IMR-90 (cell line): ENCODE data around the gene SLC29A2. TPM values are rescaled to one million over a fixed set of nuclear protein-coding genes. Genes with fewer than 3 reads are reported as not detected.

Experiments
- ATAC-seq: fragments of 200-7000 bp; cut with Tn5 transposase; 2 replicates; pipeline ENCODE4 v1.9.1; 2020; ENCODE audit warnings: low read depth, mild to moderate bottlenecking, moderate library complexity
- BruUV-seq: library from RNA; stranded (reverse); fragments of 400-500 nt; replicated peaks from 2 replicates; lab custom pipeline; 2021; lab: Mats Ljungman, UMichigan
- CTCF ChIA-PET: fragments of 300-600 bp; formaldehyde crosslinking; extraction: SDS; loops from one replicate; lab custom pipeline; 2021; ENCODE audit warnings: antibody characterized with exemption; lab: Yijun Ruan, JAX
- POLR2A ChIA-PET: fragments of 300-600 bp; sonication (Branson Sonifier 250); formaldehyde crosslinking; loops from one replicate; lab custom pipeline; 2022; ENCODE audit warnings: antibody characterized with exemption; ENCODE audit not compliant: unreplicated experiment; lab: Charles Lee
- DNase-seq: peaks from one replicate; pipeline ENCODE4 v3.0.0; 2013
- H2AFZ ChIP-seq: replicated peaks from 2 replicates; pipeline ENCODE3; 2013; ENCODE audit warnings: low read length, mild to moderate bottlenecking; ENCODE audit not compliant: poor library complexity
- H2AK5ac ChIP-seq: 2 replicates; pipeline ENCODE4 v1.6.1; 2013; ENCODE audit warnings: low read depth, low read length, inconsistent platforms
- H2AK9ac ChIP-seq: replicated peaks from 2 replicates; pipeline ENCODE3; 2013; ENCODE audit warnings: mild to moderate bottlenecking, low read depth, low read length, moderate library complexity; ENCODE audit not compliant: poor library complexity
- H2BK120ac ChIP-seq: 2 replicates; pipeline ENCODE4 v1.6.1; 2013; ENCODE audit warnings: low read depth, low read length, inconsistent platforms
- H2BK15ac ChIP-seq: 3 replicates; pipeline ENCODE4 v1.6.1; 2013; ENCODE audit warnings: low read depth, low read length, inconsistent platforms
- H2BK20ac ChIP-seq: 2 replicates; pipeline ENCODE4 v1.6.1; 2013; ENCODE audit warnings: low read depth, mild to moderate bottlenecking, inconsistent platforms, low read length, moderate library complexity
- H2BK5ac ChIP-seq: 2 replicates; pipeline ENCODE4 v1.6.1; 2013; ENCODE audit warnings: mild to moderate bottlenecking, low read depth, low read length, inconsistent platforms; ENCODE audit not compliant: poor library complexity, severe bottlenecking
- H3K14ac ChIP-seq: replicated peaks from 2 replicates; pipeline ENCODE4 v1.6.1; 2013; ENCODE audit warnings: low read depth, low read length, inconsistent platforms
- H3K18ac ChIP-seq: 2 replicates; pipeline ENCODE4 v1.6.1; 2013; ENCODE audit warnings: low read depth, low read length, control low read depth
- H3K23ac ChIP-seq: 2 replicates; pipeline ENCODE4 v1.6.1; 2013; ENCODE audit warnings: low read depth, low read length, inconsistent platforms
- H3K27ac ChIP-seq: 2 replicates; pipeline ENCODE4 v1.5.1; 2013; ENCODE audit warnings: mild to moderate bottlenecking, control low read depth, low read length; ENCODE audit not compliant: insufficient read depth
- H3K27me3 ChIP-seq: 2 replicates; pipeline ENCODE4 v1.6.1; 2013; ENCODE audit warnings: low read length; ENCODE audit not compliant: control insufficient read depth, insufficient read depth
- H3K36me3 ChIP-seq: 2 replicates; pipeline ENCODE4 v1.6.1; 2013; ENCODE audit warnings: low read length, mixed read lengths; ENCODE audit not compliant: control insufficient read depth, insufficient read depth
- H3K4ac ChIP-seq: 2 replicates; pipeline ENCODE4 v1.6.1; 2013; ENCODE audit warnings: low read depth, low read length, inconsistent platforms
- H3K4me1 ChIP-seq: 2 replicates; pipeline ENCODE4 v1.6.1; 2013; ENCODE audit warnings: low read length, mixed read lengths; ENCODE audit not compliant: control insufficient read depth, insufficient read depth
- H3K4me2 ChIP-seq: 2 replicates; pipeline ENCODE4 v1.6.1; 2013; ENCODE audit warnings: low read depth, mild to moderate bottlenecking, control low read depth, low read length, moderate library complexity
- H3K4me3 ChIP-seq: 2 replicates; pipeline ENCODE4 v1.5.1; 2013; ENCODE audit warnings: low read depth, mild to moderate bottlenecking, control low read depth, low read length, moderate library complexity; ENCODE audit not compliant: insufficient read depth
- H3K56ac ChIP-seq: 2 replicates; pipeline ENCODE4 v1.6.1; 2013; ENCODE audit warnings: low read length, inconsistent platforms; ENCODE audit not compliant: insufficient read depth; ENCODE audit errors: extremely low read depth
- H3K79me1 ChIP-seq, 2 experiments: 2 replicates each; pipeline ENCODE4 v1.6.1; 2013; ENCODE audit warnings: low read length in 2 of 2, inconsistent platforms in 1 of 2, low read depth in 1 of 2
- H3K9ac ChIP-seq: 2 replicates; pipeline ENCODE4 v1.6.1; 2013; ENCODE audit warnings: low read depth, low read length, control low read depth
- H3K9me1 ChIP-seq: 2 replicates; pipeline ENCODE4 v1.6.1; 2013; ENCODE audit warnings: low read length, inconsistent platforms; ENCODE audit not compliant: insufficient read depth
- H3K9me3 ChIP-seq: 2 replicates; pipeline ENCODE4 v1.6.1; 2013; ENCODE audit warnings: low read length; ENCODE audit not compliant: control insufficient read depth, insufficient read depth
- H4K20me1 ChIP-seq: 2 replicates; pipeline ENCODE4 v1.6.1; 2013; ENCODE audit warnings: low read length, inconsistent platforms; ENCODE audit not compliant: insufficient read depth
- H4K5ac ChIP-seq: 2 replicates; pipeline ENCODE4 v1.6.1; 2013; ENCODE audit warnings: mild to moderate bottlenecking, low read depth, low read length, control low read depth
- H4K8ac ChIP-seq, 2 experiments: 2 replicates each; pipeline ENCODE4 v1.6.1; 2013; ENCODE audit warnings: low read depth in 2 of 2, low read length in 2 of 2, control low read depth in 1 of 2, inconsistent platforms in 1 of 2
- H4K91ac ChIP-seq: 2 replicates; pipeline ENCODE4 v1.6.1; 2013; ENCODE audit warnings: low read depth, low read length, inconsistent platforms; ENCODE audit not compliant: insufficient read depth
- BHLHE40 ChIP-seq: fragments of 150-350 bp; IDR thresholded peaks from 2 replicates; pipeline ENCODE4 v1.6.1; 2016; ENCODE audit warnings: mild to moderate bottlenecking, low read depth, low read length
- CEBPB ChIP-seq: IDR thresholded peaks from 2 replicates; pipeline ENCODE4 v1.6.1; 2012; ENCODE audit warnings: low read depth, low read length, improper control_type of control experiment
- ELK1 ChIP-seq: fragments of 150-350 bp; IDR thresholded peaks from 2 replicates; pipeline ENCODE4 v1.6.1; 2016; ENCODE audit warnings: low read depth, mild to moderate bottlenecking, low read length, moderate library complexity, borderline replicate concordance
- MAFK ChIP-seq: IDR thresholded peaks from 2 replicates; pipeline ENCODE4 v1.6.1; 2012; ENCODE audit warnings: low read depth, low read length, improper control_type of control experiment
- POLR2A ChIP-seq: IDR thresholded peaks from 2 replicates; pipeline ENCODE4 v1.6.1; 2012; ENCODE audit warnings: mild to moderate bottlenecking, low read depth, low read length
- RAD21 ChIP-seq: IDR thresholded peaks from 2 replicates; pipeline ENCODE4 v1.6.1; 2012; ENCODE audit warnings: low read length, improper control_type of control experiment
- SMC3 ChIP-seq: fragments of 150-350 bp; IDR thresholded peaks from 2 replicates; pipeline ENCODE4 v1.6.1; 2016; ENCODE audit warnings: low read depth, mild to moderate bottlenecking, antibody characterized with exemption, low read length, moderate library complexity
- USF2 ChIP-seq: fragments of 150-350 bp; IDR thresholded peaks from 2 replicates; pipeline ENCODE4 v1.6.1; 2017; ENCODE audit warnings: mild to moderate bottlenecking, antibody characterized with exemption, low read length, low read depth
- WGBS, 2 experiments: methylation state at CpG; one replicate each; pipeline versions ENCODE4 v1.1.5 to v1.1.7; 2013; ENCODE audit warnings: missing lambda C conversion rate in 2 of 2; ENCODE audit not compliant: insufficient read length in 1 of 2; ENCODE audit errors: extremely low coverage in 2 of 2; 5-methylcytosine and 5-hydroxymethylcytosine counted together
- dilution Hi-C: fragments of 300-500 bp; cut with HindIII; formaldehyde crosslinking; loops from one replicate; pipeline ENCODE4 v1.14.3; 2018; ENCODE audit warnings: low sequenced_read_pairs; ENCODE audit not compliant: unreplicated experiment
- in situ Hi-C: fragments of 300-500 bp; cut with MboI; formaldehyde crosslinking; loops from 3 replicates; pipeline ENCODE4 v1.14.3; 2019; ENCODE audit warnings: low sequenced_read_pairs, inconsistent platforms, mixed read lengths
- intact Hi-C: fragments of 100-400 bp; cut with micrococcal nuclease; formaldehyde crosslinking; loops from 2 replicates; pipeline ENCODE4 v1.10.0; 2022
- polyA plus RNA-seq, 3 experiments: library from polyadenylated mRNA; depleted of rRNA; stranded (reverse); fragments of >200 nt; gene quantifications; 2 replicates each; pipeline ENCODE4 v1.2.3, GENCODE V29; 2012; ENCODE audit warnings: low replicate concordance in 1 of 3
- total RNA-seq: library from RNA; depleted of rRNA; stranded (reverse); fragments of >200 nt; gene quantifications from 2 replicates; pipeline ENCODE4 v1.2.3, GENCODE V29; 2012

The SLC29A2 gene
- total and polyA plus RNA-seq, 2 of the 4 experiments (the other 2 are of a cell fraction) = under 0.01 to 1.2 TPM

DNA sequence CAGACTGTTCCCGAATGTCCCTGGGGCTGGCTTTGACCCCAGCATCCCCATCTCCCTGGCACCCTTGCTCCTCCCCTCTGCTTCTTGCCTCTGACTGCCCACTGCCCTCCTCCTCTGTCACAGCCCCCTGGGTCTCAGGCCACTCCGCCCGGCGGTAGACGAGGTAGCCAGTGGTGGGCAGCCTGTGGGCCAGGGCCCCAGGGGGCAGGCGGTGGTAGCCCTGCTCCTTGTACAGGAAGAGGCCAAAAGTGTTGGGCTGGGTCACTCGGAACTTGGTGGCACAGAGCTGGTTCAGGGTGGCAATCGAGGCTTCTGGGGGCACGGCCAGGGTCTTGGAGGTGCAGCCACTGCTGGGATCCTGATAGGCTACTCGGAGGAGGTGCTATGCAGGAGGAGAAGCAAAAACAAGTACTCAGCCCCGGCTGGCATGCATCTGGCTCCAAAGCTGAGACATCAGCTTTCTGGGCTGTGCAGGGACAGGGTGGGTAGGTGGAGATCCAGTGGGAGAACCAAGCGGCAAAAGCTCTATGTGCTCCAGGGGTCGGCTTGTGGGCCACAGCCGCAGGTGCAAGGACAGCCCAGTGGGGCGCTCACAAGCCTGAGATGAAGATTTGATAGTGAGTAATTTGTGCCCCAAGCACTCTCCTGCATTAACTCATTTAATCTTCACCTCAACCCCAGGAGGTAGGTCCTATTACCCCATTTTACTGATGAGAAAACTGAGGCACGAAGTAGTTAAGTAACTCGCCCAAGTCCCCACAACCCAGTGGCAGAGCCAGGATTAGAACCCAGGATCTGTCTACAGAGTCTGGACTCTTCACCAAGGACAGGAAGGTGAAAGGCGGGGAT is 39.0 kb downstream of the SLC29A2 start:
- no peak overlapping the region for H4K91ac ChIP-seq
- H4K8ac ChIP-seq = no peak overlapping the region
- ChIA-PET CTCF (no interaction called here), POLR2A (interaction anchor here (1.2 kb wide), 1 partner anchor 16 kb away, joined by 6 read pairs; the partner anchor contains the start of gene CD248)
- peaks cover 18% of the 10 kb centered on the region for H4K20me1 ChIP-seq
- no peak overlapping the region for H3K14ac ChIP-seq
- no peaks in the 10 kb centered on the region for H3K27me3 ChIP-seq
- H3K18ac ChIP-seq = no peak overlapping the region
- BruUV-seq = no TSS peak
- ATAC-seq (no peak), DNase-seq (no peak)
- H2AFZ ChIP-seq = no peak overlapping the region
- WGBS, 2 experiments = 90% methylated on average over 6 of the region's 18 CpGs; no CpG with 5 or more reads in 1 of the 2 experiments
- H3K4me1 ChIP-seq = peaks cover 28% of the 10 kb centered on the region
- no peak overlapping the region for H4K5ac ChIP-seq
- H3K36me3 ChIP-seq = peaks cover 21% of the 10 kb centered on the region
- peaks cover 5 to 45% of the 10 kb centered on the region in 2 experiments for H3K79me1 ChIP-seq
- H3K4me3 ChIP-seq = no peak overlapping the region
- no peak overlapping the region for H2BK15ac ChIP-seq
- no peak for TF ChIP-seq CEBPB
- no peak for TF ChIP-seq SMC3
- TF ChIP-seq POLR2A = no peak
- TF ChIP-seq MAFK = no peak
- no peak for TF ChIP-seq RAD21
- no peak for TF ChIP-seq USF2
- TF ChIP-seq BHLHE40 = no peak
- no peak for TF ChIP-seq ELK1
- in situ Hi-C loops (no loop called here), intact Hi-C loops (no loop called here), dilution Hi-C loops (no loop called here)
- H3K23ac ChIP-seq = no peak overlapping the region
- H3K4ac ChIP-seq = no peak overlapping the region
- no peak overlapping the region for H2AK9ac ChIP-seq
- H2BK20ac ChIP-seq = no peak overlapping the region
- no peak overlapping the region for H2BK5ac ChIP-seq
- no peak overlapping the region for H3K9ac ChIP-seq
- H3K56ac ChIP-seq = no peak overlapping the region
- no peaks in the 10 kb centered on the region for H3K9me3 ChIP-seq
- peaks cover 5% of the 10 kb centered on the region for H3K9me1 ChIP-seq
- no peak overlapping the region for H3K4me2 ChIP-seq
- H2BK120ac ChIP-seq = no peak overlapping the region
- H3K27ac ChIP-seq = no peak overlapping the region
- no peak overlapping the region for H2AK5ac ChIP-seq
